IMR-90 (cell line): Measurements from ENCODE around the gene NBPF15. TPM values are rescaled to one million over a fixed set of nuclear protein-coding genes. Genes with fewer than 3 reads are reported as not detected.
"Not testable (repeated sequence)": the region's sequence is repeated elsewhere in the genome, so short reads cannot be mapped to it uniquely, and the experiment has no call there.

Experiments
- ATAC-seq: fragments of 200-7000 bp; cut with Tn5 transposase; 2 replicates; pipeline ENCODE4 v1.9.1; 2020; ENCODE audit warnings: low read depth, mild to moderate bottlenecking, moderate library complexity
- BruUV-seq: library from RNA; stranded (reverse); fragments of 400-500 nt; replicated peaks from 2 replicates; lab custom pipeline; 2021; lab: Mats Ljungman, UMichigan
- CTCF ChIA-PET: fragments of 300-600 bp; formaldehyde crosslinking; extraction: SDS; loops from one replicate; lab custom pipeline; 2021; ENCODE audit warnings: antibody characterized with exemption; lab: Yijun Ruan, JAX
- POLR2A ChIA-PET: fragments of 300-600 bp; sonication (Branson Sonifier 250); formaldehyde crosslinking; loops from one replicate; lab custom pipeline; 2022; ENCODE audit warnings: antibody characterized with exemption; ENCODE audit not compliant: unreplicated experiment; lab: Charles Lee
- DNase-seq: peaks from one replicate; pipeline ENCODE4 v3.0.0; 2013
- H2AFZ ChIP-seq: replicated peaks from 2 replicates; pipeline ENCODE3; 2013; ENCODE audit warnings: low read length, mild to moderate bottlenecking; ENCODE audit not compliant: poor library complexity
- H2AK5ac ChIP-seq: 2 replicates; pipeline ENCODE4 v1.6.1; 2013; ENCODE audit warnings: low read depth, low read length, inconsistent platforms
- H2AK9ac ChIP-seq: replicated peaks from 2 replicates; pipeline ENCODE3; 2013; ENCODE audit warnings: mild to moderate bottlenecking, low read depth, low read length, moderate library complexity; ENCODE audit not compliant: poor library complexity
- H2BK120ac ChIP-seq: 2 replicates; pipeline ENCODE4 v1.6.1; 2013; ENCODE audit warnings: low read depth, low read length, inconsistent platforms
- H2BK15ac ChIP-seq: 3 replicates; pipeline ENCODE4 v1.6.1; 2013; ENCODE audit warnings: low read depth, low read length, inconsistent platforms
- H2BK20ac ChIP-seq: 2 replicates; pipeline ENCODE4 v1.6.1; 2013; ENCODE audit warnings: low read depth, mild to moderate bottlenecking, inconsistent platforms, low read length, moderate library complexity
- H2BK5ac ChIP-seq: 2 replicates; pipeline ENCODE4 v1.6.1; 2013; ENCODE audit warnings: mild to moderate bottlenecking, low read depth, low read length, inconsistent platforms; ENCODE audit not compliant: poor library complexity, severe bottlenecking
- H3K14ac ChIP-seq: replicated peaks from 2 replicates; pipeline ENCODE4 v1.6.1; 2013; ENCODE audit warnings: low read depth, low read length, inconsistent platforms
- H3K18ac ChIP-seq: 2 replicates; pipeline ENCODE4 v1.6.1; 2013; ENCODE audit warnings: low read depth, low read length, control low read depth
- H3K23ac ChIP-seq: 2 replicates; pipeline ENCODE4 v1.6.1; 2013; ENCODE audit warnings: low read depth, low read length, inconsistent platforms
- H3K27ac ChIP-seq: 2 replicates; pipeline ENCODE4 v1.5.1; 2013; ENCODE audit warnings: mild to moderate bottlenecking, control low read depth, low read length; ENCODE audit not compliant: insufficient read depth
- H3K27me3 ChIP-seq: 2 replicates; pipeline ENCODE4 v1.6.1; 2013; ENCODE audit warnings: low read length; ENCODE audit not compliant: control insufficient read depth, insufficient read depth
- H3K36me3 ChIP-seq: 2 replicates; pipeline ENCODE4 v1.6.1; 2013; ENCODE audit warnings: low read length, mixed read lengths; ENCODE audit not compliant: control insufficient read depth, insufficient read depth
- H3K4ac ChIP-seq: 2 replicates; pipeline ENCODE4 v1.6.1; 2013; ENCODE audit warnings: low read depth, low read length, inconsistent platforms
- H3K4me1 ChIP-seq: 2 replicates; pipeline ENCODE4 v1.6.1; 2013; ENCODE audit warnings: low read length, mixed read lengths; ENCODE audit not compliant: control insufficient read depth, insufficient read depth
- H3K4me2 ChIP-seq: 2 replicates; pipeline ENCODE4 v1.6.1; 2013; ENCODE audit warnings: low read depth, mild to moderate bottlenecking, control low read depth, low read length, moderate library complexity
- H3K4me3 ChIP-seq: 2 replicates; pipeline ENCODE4 v1.5.1; 2013; ENCODE audit warnings: low read depth, mild to moderate bottlenecking, control low read depth, low read length, moderate library complexity; ENCODE audit not compliant: insufficient read depth
- H3K56ac ChIP-seq: 2 replicates; pipeline ENCODE4 v1.6.1; 2013; ENCODE audit warnings: low read length, inconsistent platforms; ENCODE audit not compliant: insufficient read depth; ENCODE audit errors: extremely low read depth
- H3K79me1 ChIP-seq, 2 experiments: 2 replicates each; pipeline ENCODE4 v1.6.1; 2013; ENCODE audit warnings: low read length in 2 of 2, inconsistent platforms in 1 of 2, low read depth in 1 of 2
- H3K9ac ChIP-seq: 2 replicates; pipeline ENCODE4 v1.6.1; 2013; ENCODE audit warnings: low read depth, low read length, control low read depth
- H3K9me1 ChIP-seq: 2 replicates; pipeline ENCODE4 v1.6.1; 2013; ENCODE audit warnings: low read length, inconsistent platforms; ENCODE audit not compliant: insufficient read depth
- H3K9me3 ChIP-seq: 2 replicates; pipeline ENCODE4 v1.6.1; 2013; ENCODE audit warnings: low read length; ENCODE audit not compliant: control insufficient read depth, insufficient read depth
- H4K20me1 ChIP-seq: 2 replicates; pipeline ENCODE4 v1.6.1; 2013; ENCODE audit warnings: low read length, inconsistent platforms; ENCODE audit not compliant: insufficient read depth
- H4K5ac ChIP-seq: 2 replicates; pipeline ENCODE4 v1.6.1; 2013; ENCODE audit warnings: mild to moderate bottlenecking, low read depth, low read length, control low read depth
- H4K8ac ChIP-seq, 2 experiments: 2 replicates each; pipeline ENCODE4 v1.6.1; 2013; ENCODE audit warnings: low read depth in 2 of 2, low read length in 2 of 2, control low read depth in 1 of 2, inconsistent platforms in 1 of 2
- H4K91ac ChIP-seq: 2 replicates; pipeline ENCODE4 v1.6.1; 2013; ENCODE audit warnings: low read depth, low read length, inconsistent platforms; ENCODE audit not compliant: insufficient read depth
- WGBS, 2 experiments: methylation state at CpG; one replicate each; pipeline versions ENCODE4 v1.1.5 to v1.1.7; 2013; ENCODE audit warnings: missing lambda C conversion rate in 2 of 2; ENCODE audit not compliant: insufficient read length in 1 of 2; ENCODE audit errors: extremely low coverage in 2 of 2; 5-methylcytosine and 5-hydroxymethylcytosine counted together
- dilution Hi-C: fragments of 300-500 bp; cut with HindIII; formaldehyde crosslinking; loops from one replicate; pipeline ENCODE4 v1.14.3; 2018; ENCODE audit warnings: low sequenced_read_pairs; ENCODE audit not compliant: unreplicated experiment
- in situ Hi-C: fragments of 300-500 bp; cut with MboI; formaldehyde crosslinking; loops from 3 replicates; pipeline ENCODE4 v1.14.3; 2019; ENCODE audit warnings: low sequenced_read_pairs, inconsistent platforms, mixed read lengths
- intact Hi-C: fragments of 100-400 bp; cut with micrococcal nuclease; formaldehyde crosslinking; loops from 2 replicates; pipeline ENCODE4 v1.10.0; 2022
- polyA plus RNA-seq, 3 experiments: library from polyadenylated mRNA; depleted of rRNA; stranded (reverse); fragments of >200 nt; gene quantifications; 2 replicates each; pipeline ENCODE4 v1.2.3, GENCODE V29; 2012; ENCODE audit warnings: low replicate concordance in 1 of 3
- total RNA-seq: library from RNA; depleted of rRNA; stranded (reverse); fragments of >200 nt; gene quantifications from 2 replicates; pipeline ENCODE4 v1.2.3, GENCODE V29; 2012

NBPF15 gene
- total and polyA plus RNA-seq, 2 of the 4 experiments (the other 2 are of a cell fraction), result 31.0 to 42.7 TPM

DNA sequence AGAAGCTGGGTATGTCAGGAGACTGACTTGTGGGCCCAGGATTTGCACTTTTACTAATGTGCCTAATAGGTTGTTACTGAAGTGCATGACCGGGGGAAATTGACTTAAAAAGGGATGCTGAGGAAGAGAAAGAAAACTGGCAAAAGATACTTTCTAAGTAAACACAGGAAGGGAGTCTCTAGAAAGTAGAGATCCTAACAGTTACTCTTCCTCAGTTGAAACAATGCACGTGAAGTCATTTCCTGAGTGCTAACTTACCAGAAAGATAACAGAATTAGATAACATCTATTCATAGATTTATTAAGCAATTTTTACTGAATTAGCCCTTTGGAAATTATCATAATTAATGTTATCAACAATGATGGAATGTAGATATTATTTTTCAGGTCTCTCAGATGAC lies 12.4 kb upstream of the NBPF15 start:
- intact Hi-C loops, H2BK120ac ChIP-seq, H2BK15ac ChIP-seq, H3K79me1 ChIP-seq, H3K4me1 ChIP-seq, in situ Hi-C loops, BruUV-seq, CTCF ChIA-PET, H3K9ac ChIP-seq, dilution Hi-C loops, H3K14ac ChIP-seq, H3K4me2 ChIP-seq, H3K4ac ChIP-seq, H2AK5ac ChIP-seq, H3K9me1 ChIP-seq, H3K27ac ChIP-seq, H4K5ac ChIP-seq, ATAC-seq, H3K18ac ChIP-seq, H3K56ac ChIP-seq, H2AFZ ChIP-seq, H4K20me1 ChIP-seq, H2BK20ac ChIP-seq, H4K91ac ChIP-seq, DNase-seq, H3K9me3 ChIP-seq, H4K8ac ChIP-seq, H2AK9ac ChIP-seq, H3K27me3 ChIP-seq, H2BK5ac ChIP-seq, H3K23ac ChIP-seq, H3K4me3 ChIP-seq, H3K36me3 ChIP-seq, POLR2A ChIA-PET: not testable (repeated sequence)
- no CpG with 5 or more reads among the region's 2 CpGs for WGBS, 2 experiments

DNA sequence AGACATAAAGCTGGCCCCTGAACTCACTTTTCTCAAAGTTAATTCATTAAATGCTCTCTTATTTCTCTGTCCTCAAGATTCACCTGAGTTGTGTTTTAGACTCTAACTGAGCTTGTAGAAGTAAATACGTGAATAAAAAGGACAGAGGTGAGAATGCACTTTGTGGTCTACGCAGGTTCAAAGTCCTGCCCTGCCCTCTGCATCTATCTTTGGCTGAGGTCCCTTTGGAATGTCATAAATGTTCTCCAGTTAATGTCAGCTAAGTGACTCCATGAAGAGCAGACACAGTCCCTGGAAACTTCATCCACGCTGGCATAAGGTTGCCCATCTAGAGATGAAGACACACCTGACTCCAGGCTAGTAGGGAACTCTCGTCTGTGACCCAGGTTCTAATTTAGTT lies 10.0 kb upstream of the NBPF15 start:
- ATAC-seq, H3K27me3 ChIP-seq, H3K18ac ChIP-seq, H3K4me2 ChIP-seq, H3K9me3 ChIP-seq, H3K9me1 ChIP-seq, H4K91ac ChIP-seq, H3K4ac ChIP-seq, H3K4me1 ChIP-seq, CTCF ChIA-PET, H3K4me3 ChIP-seq, H2BK5ac ChIP-seq, H2AFZ ChIP-seq, in situ Hi-C loops, H2AK5ac ChIP-seq, POLR2A ChIA-PET, H2AK9ac ChIP-seq, H3K14ac ChIP-seq, H4K8ac ChIP-seq, H4K20me1 ChIP-seq, H3K56ac ChIP-seq, H3K27ac ChIP-seq, dilution Hi-C loops, intact Hi-C loops, DNase-seq, H2BK15ac ChIP-seq, H2BK120ac ChIP-seq, H4K5ac ChIP-seq, H2BK20ac ChIP-seq, H3K9ac ChIP-seq, H3K79me1 ChIP-seq, BruUV-seq, H3K36me3 ChIP-seq, H3K23ac ChIP-seq: not testable (repeated sequence)
- WGBS, 2 experiments, result no CpG with 5 or more reads among the region's 4 CpGs
